Nephron progenitor cell (in vitro differentiated cells): ENCODE measurements around the gene ILF3.

Experiments used
- DNase-seq: peaks from one replicate; pipeline ENCODE4 v3.0.0; 2021
- H3K27ac Mint-ChIP-seq: 2 replicates; pipeline ENCODE4 v1.8.0; 2021; ENCODE audit warnings: mild to moderate bottlenecking, moderate library complexity, mixed read lengths
- H3K27me3 Mint-ChIP-seq: 2 replicates; pipeline ENCODE4 v1.8.0; 2021; ENCODE audit warnings: mild to moderate bottlenecking, low read depth, mixed read lengths; ENCODE audit not compliant: poor library complexity
- H3K36me3 Mint-ChIP-seq: 2 replicates; pipeline ENCODE4 v1.8.0; 2021; ENCODE audit warnings: low read depth, mixed read lengths
- H3K4me1 Mint-ChIP-seq: 2 replicates; pipeline ENCODE4 v1.8.0; 2021; ENCODE audit warnings: mixed read lengths
- H3K4me3 Mint-ChIP-seq: 2 replicates; pipeline ENCODE4 v1.8.0; 2021; ENCODE audit warnings: mild to moderate bottlenecking, moderate library complexity, mixed read lengths
- H3K9me3 Mint-ChIP-seq: 2 replicates; pipeline ENCODE4 v1.8.0; 2021; ENCODE audit warnings: mild to moderate bottlenecking, moderate library complexity, mixed read lengths
- TF ChIP-seq, protein P1 (sequence below): fragments of 200-600 bp; sonication (generic); IDR thresholded peaks from 2 replicates; pipeline ENCODE4 v1.5.0; 2021; ENCODE audit warnings: antibody characterized with exemption

The ILF3 gene

DNA sequence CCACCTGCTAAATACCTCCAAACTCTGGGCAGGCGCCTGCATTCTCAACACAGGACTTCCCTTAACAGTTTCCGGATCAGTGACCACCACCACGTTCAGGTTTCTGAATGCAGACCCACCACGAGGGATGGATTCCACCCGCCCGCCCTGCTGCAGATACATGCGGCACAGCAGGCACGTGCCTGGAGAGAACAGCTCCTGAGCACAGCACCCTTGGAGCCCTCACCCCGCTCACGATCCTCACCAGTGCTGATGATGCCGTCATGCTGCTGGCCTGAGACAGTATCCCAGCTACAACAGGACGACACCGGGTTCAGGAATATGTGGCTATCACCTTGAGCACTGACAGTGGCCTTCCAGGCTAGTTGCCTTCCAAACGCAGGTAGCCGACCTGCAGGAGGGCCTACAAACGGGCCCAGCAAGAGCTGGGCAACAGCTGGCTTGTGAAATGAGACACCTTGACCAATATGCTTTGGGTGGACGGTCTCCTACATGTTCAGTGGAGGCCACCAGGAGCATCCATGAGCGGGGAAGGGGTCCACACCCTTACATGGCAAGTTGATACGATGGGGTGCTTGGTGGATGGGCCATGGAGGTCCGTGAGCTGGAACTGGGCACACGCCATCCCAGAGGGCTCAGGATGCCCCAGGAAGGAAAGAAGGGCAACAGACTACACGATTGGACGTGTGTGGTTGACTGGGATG lies 37.2 kb downstream of the ILF3 start:
- no peak overlapping the region for H3K4me3 Mint-ChIP-seq
- TF ChIP-seq, protein P1, sequence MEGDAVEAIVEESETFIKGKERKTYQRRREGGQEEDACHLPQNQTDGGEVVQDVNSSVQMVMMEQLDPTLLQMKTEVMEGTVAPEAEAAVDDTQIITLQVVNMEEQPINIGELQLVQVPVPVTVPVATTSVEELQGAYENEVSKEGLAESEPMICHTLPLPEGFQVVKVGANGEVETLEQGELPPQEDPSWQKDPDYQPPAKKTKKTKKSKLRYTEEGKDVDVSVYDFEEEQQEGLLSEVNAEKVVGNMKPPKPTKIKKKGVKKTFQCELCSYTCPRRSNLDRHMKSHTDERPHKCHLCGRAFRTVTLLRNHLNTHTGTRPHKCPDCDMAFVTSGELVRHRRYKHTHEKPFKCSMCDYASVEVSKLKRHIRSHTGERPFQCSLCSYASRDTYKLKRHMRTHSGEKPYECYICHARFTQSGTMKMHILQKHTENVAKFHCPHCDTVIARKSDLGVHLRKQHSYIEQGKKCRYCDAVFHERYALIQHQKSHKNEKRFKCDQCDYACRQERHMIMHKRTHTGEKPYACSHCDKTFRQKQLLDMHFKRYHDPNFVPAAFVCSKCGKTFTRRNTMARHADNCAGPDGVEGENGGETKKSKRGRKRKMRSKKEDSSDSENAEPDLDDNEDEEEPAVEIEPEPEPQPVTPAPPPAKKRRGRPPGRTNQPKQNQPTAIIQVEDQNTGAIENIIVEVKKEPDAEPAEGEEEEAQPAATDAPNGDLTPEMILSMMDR: no peak
- H3K9me3 Mint-ChIP-seq: no peaks in the 10 kb centered on the region
- peaks cover 45% of the 10 kb centered on the region for H3K36me3 Mint-ChIP-seq
- H3K4me1 Mint-ChIP-seq: peaks cover 8% of the 10 kb centered on the region
- no peak for DNase-seq
- peaks cover 8% of the 10 kb centered on the region for H3K27me3 Mint-ChIP-seq
- H3K27ac Mint-ChIP-seq: peak overlapping the region; percentile 92

DNA sequence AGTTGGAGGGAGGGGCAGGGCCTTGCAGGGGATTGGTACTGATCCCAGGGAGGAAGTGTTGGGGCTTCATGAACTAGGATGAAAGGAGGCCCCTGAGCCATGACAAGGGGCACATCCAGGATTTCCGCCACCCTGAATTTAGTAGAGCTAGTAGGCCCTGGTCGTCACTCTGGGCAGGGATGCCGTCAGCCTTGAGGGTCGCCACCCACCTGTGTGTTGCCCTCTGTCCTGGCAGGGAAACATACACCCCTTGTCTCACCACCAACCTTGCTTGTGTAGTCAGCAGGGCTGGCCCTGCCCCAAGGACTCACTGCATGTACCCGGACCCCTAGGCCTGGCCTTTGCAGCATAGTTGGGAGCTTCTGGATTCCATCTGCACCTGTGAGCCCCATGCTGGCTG lies 37.7 kb downstream of the ILF3 start:
- H3K36me3 Mint-ChIP-seq: peaks cover 43% of the 10 kb centered on the region
- TF ChIP-seq, protein P1: no peak
- peak overlapping the region; percentile 92 for H3K27ac Mint-ChIP-seq
- peaks cover 8% of the 10 kb centered on the region for H3K4me1 Mint-ChIP-seq
- no peak for DNase-seq
- H3K4me3 Mint-ChIP-seq: no peak overlapping the region
- H3K9me3 Mint-ChIP-seq: no peaks in the 10 kb centered on the region
- peaks cover 12% of the 10 kb centered on the region for H3K27me3 Mint-ChIP-seq

DNA sequence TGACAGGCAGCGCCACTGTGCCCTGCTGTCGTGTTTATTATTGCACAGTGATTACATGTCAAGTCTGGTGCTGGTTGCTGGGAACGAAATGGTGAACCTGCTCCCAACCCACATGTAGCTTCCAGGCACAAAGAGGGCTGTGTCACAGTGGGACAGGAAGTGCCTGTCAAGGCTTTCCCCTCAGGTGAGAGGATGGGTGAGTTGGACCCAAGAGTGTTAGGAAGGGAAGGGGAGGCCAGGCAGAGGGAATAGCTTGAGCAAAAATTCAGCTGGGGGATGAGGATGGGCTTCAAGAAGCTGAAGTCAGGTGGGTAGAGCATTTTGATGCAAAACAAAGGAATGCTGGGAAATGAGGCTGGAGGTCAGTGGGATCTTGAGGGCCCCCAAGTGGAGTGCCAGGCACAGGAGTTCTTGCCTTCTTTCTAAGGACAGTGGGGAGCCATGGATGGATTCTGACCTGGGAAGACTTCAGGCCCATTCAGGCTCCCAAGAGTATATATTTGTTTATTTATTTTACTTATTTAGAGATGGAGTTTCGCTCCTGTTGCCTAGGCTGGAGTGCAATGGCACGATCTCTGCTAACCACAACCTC lies 38.6 kb downstream of the ILF3 start:
- no peak for DNase-seq
- Mint-ChIP-seq H3K27ac (no peak overlapping the region), H3K36me3 (peaks cover 40% of the 10 kb centered on the region), H3K4me1 (peaks cover 8% of the 10 kb centered on the region), H3K27me3 (peaks cover 20% of the 10 kb centered on the region), H3K4me3 (no peak overlapping the region), H3K9me3 (no peaks in the 10 kb centered on the region)
- TF ChIP-seq, protein P1: no peak

DNA sequence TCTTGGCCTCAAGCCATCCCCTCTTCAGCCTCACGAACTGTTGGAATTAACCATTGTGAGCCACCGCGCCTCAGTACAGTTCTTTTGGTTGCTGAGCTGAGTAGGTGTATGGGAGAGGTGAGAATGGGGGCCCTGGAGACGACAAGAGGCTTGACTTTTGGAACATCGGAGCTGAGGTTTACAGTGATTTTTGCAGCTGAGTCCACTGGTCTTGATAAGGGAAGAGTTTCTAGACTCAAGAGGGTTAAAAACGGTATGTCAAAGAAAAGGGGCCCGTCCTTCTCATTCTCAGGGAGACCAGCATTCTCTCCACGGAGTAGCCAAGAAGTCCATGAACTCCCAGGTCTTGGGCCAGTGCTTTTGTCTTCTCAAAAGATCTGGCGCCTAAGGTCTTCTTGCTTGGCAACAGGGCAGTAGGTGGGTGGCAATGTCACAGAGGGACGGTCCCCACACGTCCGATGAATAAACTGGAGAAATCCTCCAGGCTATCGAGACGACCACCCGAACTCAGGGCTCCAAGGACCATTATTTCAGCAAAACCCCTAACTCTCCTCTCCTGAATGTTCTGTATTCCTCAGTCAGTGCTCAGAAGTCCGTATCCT lies 40.7 kb downstream of the ILF3 start:
- no peak for DNase-seq
- no peaks in the 10 kb centered on the region for H3K9me3 Mint-ChIP-seq
- TF ChIP-seq, protein P1: no peak
- H3K36me3 Mint-ChIP-seq: peaks cover 31% of the 10 kb centered on the region
- no peak overlapping the region for H3K4me3 Mint-ChIP-seq
- peak overlapping the region; percentile 16 for H3K27ac Mint-ChIP-seq
- H3K27me3 Mint-ChIP-seq: peaks cover 32% of the 10 kb centered on the region
- H3K4me1 Mint-ChIP-seq: peaks cover 8% of the 10 kb centered on the region

DNA sequence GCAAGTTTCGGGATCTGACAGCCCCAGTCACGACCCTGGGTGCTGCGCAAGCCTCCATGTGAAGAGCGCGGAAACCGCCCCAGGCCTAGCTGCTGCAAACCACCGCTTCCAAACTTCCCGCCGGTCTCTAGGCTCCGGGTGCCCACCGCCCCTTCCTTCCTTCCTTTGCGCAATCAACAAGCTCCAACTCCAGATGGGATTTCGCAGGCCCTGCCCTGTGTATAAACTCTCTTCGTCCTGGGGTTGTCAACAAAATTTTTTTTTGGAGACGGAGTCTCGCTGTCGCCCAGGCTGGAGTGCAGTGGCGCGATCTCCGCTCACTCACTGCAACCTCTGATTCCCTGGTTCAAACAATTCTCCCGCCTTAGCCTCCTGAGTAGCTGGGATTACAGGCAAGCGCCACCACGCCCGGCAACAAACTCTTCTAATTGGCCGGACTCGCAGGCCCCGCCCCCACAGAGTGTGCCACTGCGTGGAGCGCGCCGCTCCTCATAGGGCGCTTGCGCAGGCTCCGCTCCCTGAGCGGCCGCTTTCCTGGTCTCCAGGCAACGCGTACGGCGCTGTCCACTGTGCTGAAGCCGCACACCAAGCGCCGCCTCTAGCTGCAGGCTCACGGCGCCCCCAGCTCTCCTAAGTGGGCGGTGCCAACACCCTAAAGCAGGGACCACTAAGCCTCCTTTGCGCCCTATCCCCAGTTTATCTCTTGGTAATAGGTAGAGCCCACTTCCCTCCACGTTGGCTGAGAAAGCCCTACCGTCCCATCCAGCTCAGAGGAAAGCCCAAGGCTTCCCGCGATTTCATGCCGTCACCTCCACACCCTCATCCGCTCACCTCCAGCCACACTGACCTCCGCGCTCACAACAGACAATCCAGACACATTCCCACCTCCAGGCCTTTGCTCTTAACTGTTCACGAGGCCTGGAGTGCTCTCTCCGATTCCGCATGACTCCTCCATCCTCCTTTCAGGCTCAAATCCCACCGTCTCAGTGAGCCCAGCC lies 41.6 kb downstream of the ILF3 start:
- Mint-ChIP-seq H3K4me1 (peaks cover 8% of the 10 kb centered on the region), H3K4me3 (peak overlapping the region; percentile 73), H3K27ac (peak overlapping the region; percentile 16), H3K9me3 (no peaks in the 10 kb centered on the region), H3K36me3 (peaks cover 22% of the 10 kb centered on the region), H3K27me3 (peaks cover 31% of the 10 kb centered on the region)
- DNase-seq: peak; percentile 97
- TF ChIP-seq, protein P1: no peak
